Adipocyte (in vitro differentiated cells): ENCODE results near the gene METAP1D.

ENCODE experiments used
- DNase-seq: peaks from one replicate; pipeline ENCODE4 v3.0.0-alpha.2; 2015; ENCODE audit warnings: low read depth
- H3K27me3 ChIP-seq: replicated peaks from 2 replicates; pipeline ENCODE4 v1.7.0; 2013; ENCODE audit warnings: mild to moderate bottlenecking, low read length, moderate library complexity; ENCODE audit not compliant: control insufficient read depth, insufficient read depth
- H3K36me3 ChIP-seq: 2 replicates; pipeline ENCODE4 v1.7.0; 2013; ENCODE audit warnings: low read length, mild to moderate bottlenecking, moderate library complexity; ENCODE audit not compliant: control insufficient read depth, insufficient read depth, severe bottlenecking
- H3K4me1 ChIP-seq: 2 replicates; pipeline ENCODE4 v1.7.0; 2013; ENCODE audit warnings: mild to moderate bottlenecking, low read length, moderate library complexity; ENCODE audit not compliant: control insufficient read depth, insufficient read depth
- H3K4me3 ChIP-seq: 2 replicates; pipeline ENCODE4 v1.7.0; 2013; ENCODE audit warnings: mild to moderate bottlenecking, low read length, moderate library complexity
- H3K9ac ChIP-seq: 2 replicates; pipeline ENCODE4 v1.7.0; 2013; ENCODE audit warnings: mild to moderate bottlenecking, low read length, moderate library complexity
- H3K9me3 ChIP-seq: 2 replicates; pipeline ENCODE4 v1.7.0; 2013; ENCODE audit warnings: mild to moderate bottlenecking, low read length, moderate library complexity; ENCODE audit not compliant: control insufficient read depth

The METAP1D gene

DNA sequence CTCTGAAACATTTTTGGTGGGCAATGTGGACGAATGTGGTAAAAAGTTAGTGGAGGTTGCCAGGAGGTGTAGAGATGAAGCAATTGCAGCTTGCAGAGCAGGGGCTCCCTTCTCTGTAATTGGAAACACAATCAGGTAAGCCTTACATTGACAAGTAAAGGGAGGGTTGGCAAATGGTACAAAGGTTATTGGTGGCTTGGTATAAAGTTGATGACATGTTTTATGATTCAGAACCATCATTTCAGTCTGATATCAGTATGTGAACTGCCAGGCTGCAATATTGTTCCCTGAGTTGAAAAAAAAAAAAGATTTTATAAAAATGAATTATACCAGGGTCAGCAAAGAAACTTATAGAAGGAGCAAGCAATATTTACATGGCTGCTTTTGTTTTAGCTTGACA lies 71.2 kb downstream of the METAP1D start:
- Histone ChIP-seq H3K9me3 (no peaks in the 10 kb centered on the region), H3K27me3 (no peaks in the 10 kb centered on the region), H3K4me1 (no peaks in the 10 kb centered on the region), H3K9ac (no peak overlapping the region), H3K36me3 (no peaks in the 10 kb centered on the region), H3K4me3 (no peak overlapping the region)
- DNase-seq = no peak

DNA sequence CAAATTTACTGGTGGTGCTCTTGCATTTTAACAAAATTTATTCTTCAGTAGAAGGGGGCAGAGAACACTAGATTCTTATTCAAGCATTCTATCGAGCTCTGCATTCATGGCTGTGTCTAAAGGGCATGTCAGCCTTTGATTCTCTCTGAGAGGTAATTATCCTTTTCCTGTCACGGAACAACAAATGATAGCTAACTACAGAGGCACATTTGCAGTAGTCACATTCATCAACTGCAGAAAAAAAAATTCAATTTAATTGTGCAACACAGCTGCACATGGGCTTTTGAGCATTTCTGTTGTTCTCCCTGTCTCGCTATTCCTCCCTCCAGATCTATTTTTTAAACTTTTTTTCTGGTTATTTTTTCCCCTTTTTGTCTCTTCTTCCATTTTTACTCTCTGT lies 72.5 kb downstream of the METAP1D start:
- Histone ChIP-seq H3K36me3 (no peaks in the 10 kb centered on the region), H3K9ac (no peak overlapping the region), H3K4me1 (no peaks in the 10 kb centered on the region), H3K9me3 (no peaks in the 10 kb centered on the region), H3K27me3 (no peaks in the 10 kb centered on the region), H3K4me3 (no peak overlapping the region)
- no peak for DNase-seq

DNA sequence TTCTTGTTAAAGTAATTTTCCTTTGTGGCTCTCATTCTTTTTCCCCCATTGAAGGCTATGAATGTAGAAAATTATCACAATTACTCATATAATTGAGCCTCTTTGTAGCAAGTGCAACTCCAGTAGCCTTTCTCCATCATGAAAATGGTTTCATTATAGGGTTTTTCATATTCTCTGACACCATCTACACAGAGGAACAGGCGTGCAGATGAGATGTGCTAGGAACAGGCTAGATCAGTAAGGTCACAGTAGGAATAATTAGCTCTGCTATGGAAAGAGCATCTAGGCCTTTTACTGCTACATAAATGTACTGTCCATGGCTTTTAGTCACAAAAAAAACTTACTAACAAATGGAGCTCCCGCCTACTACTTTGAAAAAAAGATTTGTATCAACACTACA lies 73.0 kb downstream of the METAP1D start:
- DNase-seq = no peak
- no peak overlapping the region for H3K4me3 ChIP-seq
- no peaks in the 10 kb centered on the region for H3K36me3 ChIP-seq
- no peak overlapping the region for H3K9ac ChIP-seq
- H3K27me3 ChIP-seq = no peaks in the 10 kb centered on the region
- no peaks in the 10 kb centered on the region for H3K4me1 ChIP-seq
- H3K9me3 ChIP-seq = no peaks in the 10 kb centered on the region

DNA sequence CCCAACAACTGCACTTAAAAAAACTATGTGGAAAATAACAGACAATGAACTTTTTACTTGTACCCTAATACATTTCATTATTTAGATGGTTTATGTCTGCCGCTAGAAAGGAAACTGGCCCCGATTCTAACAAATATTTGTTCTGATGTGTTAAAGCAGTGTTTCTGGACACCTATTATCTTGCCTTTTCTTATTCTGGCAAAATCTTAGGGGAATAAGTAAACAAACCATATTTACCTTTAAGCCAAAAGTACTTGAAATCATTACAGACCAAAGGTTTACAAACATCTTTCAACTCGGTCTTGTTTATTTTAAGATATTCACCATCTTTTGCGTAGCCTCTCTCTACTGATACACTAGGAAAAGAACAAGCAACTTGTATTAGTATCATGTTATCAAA lies 73.8 kb downstream of the METAP1D start:
- no peak overlapping the region for H3K4me3 ChIP-seq
- H3K27me3 ChIP-seq = no peaks in the 10 kb centered on the region
- H3K9me3 ChIP-seq = no peaks in the 10 kb centered on the region
- no peaks in the 10 kb centered on the region for H3K4me1 ChIP-seq
- H3K36me3 ChIP-seq = no peaks in the 10 kb centered on the region
- no peak overlapping the region for H3K9ac ChIP-seq
- no peak for DNase-seq

DNA sequence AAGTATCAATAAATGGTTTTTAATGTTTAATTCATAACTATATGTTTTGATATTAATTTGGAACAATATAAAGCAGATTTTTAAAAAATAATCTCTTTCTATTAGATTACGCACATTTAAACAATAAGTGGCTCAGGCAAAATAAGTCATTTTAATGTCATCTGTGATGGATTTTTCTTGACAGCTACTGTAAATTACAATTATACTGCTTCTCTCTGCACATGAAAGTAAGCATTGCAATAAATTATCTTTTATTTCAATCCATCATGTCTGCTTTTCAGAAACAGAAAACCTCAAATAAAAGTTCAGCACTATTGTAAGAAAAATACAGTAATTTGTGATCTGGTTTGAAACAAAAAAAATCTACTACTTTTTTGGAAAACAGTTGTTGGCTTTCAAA lies 74.5 kb downstream of the METAP1D start:
- H3K9ac ChIP-seq = no peak overlapping the region
- no peaks in the 10 kb centered on the region for H3K36me3 ChIP-seq
- H3K9me3 ChIP-seq = no peaks in the 10 kb centered on the region
- no peaks in the 10 kb centered on the region for H3K4me1 ChIP-seq
- H3K4me3 ChIP-seq = no peak overlapping the region
- H3K27me3 ChIP-seq = no peaks in the 10 kb centered on the region
- DNase-seq = no peak

DNA sequence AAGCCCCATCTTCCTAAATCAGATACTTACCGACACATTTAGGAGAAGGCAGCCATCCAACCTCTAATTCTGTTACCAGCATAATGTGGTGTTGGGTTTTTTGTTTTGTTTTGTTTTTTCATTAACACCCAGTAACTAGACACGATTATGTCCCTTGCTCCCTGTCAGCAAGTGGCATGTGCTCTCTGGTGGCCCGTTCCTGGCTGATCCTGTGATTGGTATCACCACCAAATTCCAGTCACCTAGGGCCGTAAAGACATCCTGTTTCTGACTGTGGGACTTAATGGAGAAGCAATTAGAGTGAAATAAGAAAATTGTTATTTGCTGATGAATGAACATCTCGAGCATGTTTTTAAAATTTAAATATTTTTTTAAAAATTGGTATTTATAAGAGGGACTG lies 79.7 kb downstream of the METAP1D start:
- H3K4me1 ChIP-seq = peaks cover 6% of the 10 kb centered on the region
- peaks cover 40% of the 10 kb centered on the region for H3K27me3 ChIP-seq
- DNase-seq = no peak
- no peak overlapping the region for H3K4me3 ChIP-seq
- no peaks in the 10 kb centered on the region for H3K9me3 ChIP-seq
- no peaks in the 10 kb centered on the region for H3K36me3 ChIP-seq
- H3K9ac ChIP-seq = no peak overlapping the region

DNA sequence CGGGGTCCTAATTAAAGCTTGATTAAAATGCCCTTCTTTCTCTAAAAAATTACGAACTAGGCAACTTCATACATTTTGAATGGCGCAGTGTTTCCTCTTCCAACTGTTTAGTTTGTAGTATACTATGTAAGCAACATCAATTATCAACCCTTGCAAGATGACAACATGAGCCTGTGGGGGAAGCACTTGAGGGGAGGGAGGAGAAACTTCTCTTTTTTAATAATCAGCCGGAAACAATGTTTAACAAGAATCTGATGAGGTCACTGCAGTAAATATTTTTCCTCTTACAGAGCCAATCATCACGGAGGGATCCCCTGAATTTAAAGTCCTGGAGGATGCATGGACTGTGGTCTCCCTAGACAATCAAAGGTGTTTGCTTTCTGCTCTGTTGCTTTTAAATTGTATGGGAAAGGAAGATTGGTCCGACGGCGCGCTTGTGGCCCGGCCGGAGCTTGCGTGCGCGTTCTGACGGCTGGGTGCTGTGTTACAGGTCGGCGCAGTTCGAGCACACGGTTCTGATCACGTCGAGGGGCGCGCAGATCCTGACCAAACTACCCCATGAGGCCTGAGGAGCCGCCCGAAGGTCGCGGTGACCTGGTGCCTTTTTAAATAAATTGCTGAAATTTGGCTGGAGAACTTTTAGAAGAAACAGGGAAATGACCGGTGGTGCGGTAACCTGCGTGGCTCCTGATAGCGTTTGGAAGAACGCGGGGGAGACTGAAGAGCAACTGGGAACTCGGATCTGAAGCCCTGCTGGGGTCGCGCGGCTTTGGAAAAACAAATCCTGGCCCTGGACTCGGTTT lies 80.3 kb downstream of the METAP1D start:
- no peaks in the 10 kb centered on the region for H3K9me3 ChIP-seq
- no peak for DNase-seq
- no peak overlapping the region for H3K4me3 ChIP-seq
- peaks cover 6% of the 10 kb centered on the region for H3K4me1 ChIP-seq
- no peak overlapping the region for H3K9ac ChIP-seq
- H3K36me3 ChIP-seq = no peaks in the 10 kb centered on the region
- peaks cover 40% of the 10 kb centered on the region for H3K27me3 ChIP-seq

DNA sequence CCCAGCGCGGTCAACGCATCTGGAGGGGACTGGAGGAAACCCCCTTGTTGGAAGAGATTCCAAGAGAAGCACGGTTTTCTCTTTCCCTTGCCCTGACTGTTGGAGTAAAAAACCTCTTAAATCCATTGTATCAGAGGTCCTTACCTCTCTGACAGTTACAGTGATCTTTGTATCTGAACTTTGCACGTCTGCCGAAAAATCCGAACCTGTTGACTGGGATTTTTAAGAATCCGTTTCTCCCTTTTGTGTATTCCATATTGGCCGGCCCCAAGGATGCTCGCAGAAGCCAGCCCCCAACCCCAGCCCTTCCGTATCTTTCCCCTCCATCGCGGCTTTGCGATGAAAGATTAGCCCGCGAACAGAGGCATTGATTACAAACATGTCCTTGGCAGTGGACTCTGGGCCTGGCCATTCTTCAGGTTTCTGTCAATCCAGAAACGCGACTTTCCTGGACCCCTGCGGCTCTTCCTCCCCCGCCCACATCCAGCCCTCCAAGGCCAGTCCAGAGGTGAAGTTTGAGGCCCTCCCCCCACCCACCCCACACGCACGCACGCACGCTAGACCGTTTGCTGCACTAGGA lies 81.0 kb downstream of the METAP1D start:
- no peaks in the 10 kb centered on the region for H3K9me3 ChIP-seq
- DNase-seq = no peak
- H3K27me3 ChIP-seq = peaks cover 45% of the 10 kb centered on the region
- H3K9ac ChIP-seq = no peak overlapping the region
- no peak overlapping the region for H3K4me3 ChIP-seq
- H3K36me3 ChIP-seq = no peaks in the 10 kb centered on the region
- H3K4me1 ChIP-seq = peaks cover 10% of the 10 kb centered on the region

DNA sequence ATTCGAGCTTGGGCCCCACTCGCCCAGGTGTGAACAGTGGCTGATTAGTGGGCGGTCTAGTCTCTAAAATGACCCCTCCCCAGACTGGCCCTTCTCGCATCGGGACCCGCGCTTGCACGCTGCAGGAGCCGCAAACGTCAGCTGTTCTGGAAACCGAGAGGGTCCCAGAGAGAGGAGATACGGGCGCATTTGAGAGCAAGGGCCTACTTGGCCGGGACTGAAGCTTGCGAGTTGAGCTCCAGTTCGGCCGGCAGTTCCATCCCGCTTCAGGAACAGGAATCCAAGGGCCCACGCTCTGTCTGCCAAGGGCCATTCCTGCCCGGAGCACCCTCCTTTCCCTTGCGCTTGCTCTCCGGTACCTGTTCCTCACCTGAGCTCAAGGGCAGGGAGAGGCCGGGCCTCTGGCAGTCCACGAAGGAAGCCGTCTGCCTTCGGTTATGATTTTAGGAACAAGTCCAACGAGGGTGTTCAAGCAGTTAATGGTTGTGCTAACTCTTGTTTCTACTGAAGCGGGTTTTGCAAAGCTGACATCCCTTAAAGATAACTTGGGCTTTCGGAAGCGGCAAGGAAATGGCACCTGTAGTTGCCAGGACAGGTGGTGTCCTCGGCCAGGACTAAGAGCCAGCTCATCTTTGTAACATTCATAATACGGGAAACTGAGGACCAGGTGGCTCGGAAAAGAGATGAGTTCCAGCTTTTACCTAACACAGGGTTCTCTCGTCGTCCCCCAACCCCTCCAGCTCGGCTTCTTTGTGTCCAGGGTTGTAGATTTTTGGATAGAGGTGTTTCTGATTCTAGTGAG lies 81.7 kb downstream of the METAP1D start:
- no peak overlapping the region for H3K4me3 ChIP-seq
- peaks cover 52% of the 10 kb centered on the region for H3K27me3 ChIP-seq
- no peaks in the 10 kb centered on the region for H3K36me3 ChIP-seq
- H3K9ac ChIP-seq = no peak overlapping the region
- DNase-seq = no peak
- peaks cover 11% of the 10 kb centered on the region for H3K4me1 ChIP-seq
- H3K9me3 ChIP-seq = no peaks in the 10 kb centered on the region

DNA sequence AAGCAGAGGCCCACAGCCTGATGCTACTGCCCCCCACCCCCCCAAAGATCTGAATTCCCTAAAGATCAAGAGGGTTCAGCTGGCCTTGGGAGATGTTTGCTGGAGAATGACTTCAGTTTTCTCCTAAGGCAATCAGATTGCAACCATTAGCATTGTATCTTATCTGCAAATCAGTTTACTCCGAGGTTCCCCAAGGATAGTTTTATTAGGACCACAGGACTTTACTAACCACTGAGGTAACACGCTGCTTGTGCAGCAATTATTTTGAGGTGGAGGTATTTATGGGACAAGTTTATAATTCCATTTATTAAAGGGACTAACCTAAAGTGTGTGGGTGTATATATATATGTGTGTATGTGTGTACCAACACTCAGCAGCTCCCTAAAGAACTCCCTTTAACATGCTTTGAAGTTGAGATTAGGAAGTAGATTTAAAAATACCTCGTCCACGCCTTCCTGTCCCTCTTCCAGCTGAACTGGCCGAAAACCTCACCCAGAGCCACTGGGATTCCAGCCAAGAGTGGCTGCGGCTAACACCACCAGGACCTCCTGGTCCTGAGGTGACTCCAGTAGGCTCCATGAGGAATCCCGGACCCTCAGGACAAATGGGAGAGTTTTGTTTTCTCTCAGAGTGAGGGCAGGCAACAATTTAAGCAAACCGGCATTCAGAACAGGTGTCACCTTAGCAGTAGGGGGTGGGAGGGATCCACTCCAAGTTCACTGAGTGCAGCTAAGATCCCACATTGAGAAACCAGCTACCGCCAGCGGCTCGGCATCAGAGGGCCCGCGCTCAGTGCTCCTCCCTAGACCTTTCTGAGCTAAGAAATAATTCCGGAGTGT lies 82.6 kb downstream of the METAP1D start:
- peaks cover 11% of the 10 kb centered on the region for H3K4me1 ChIP-seq
- no peak overlapping the region for H3K9ac ChIP-seq
- H3K9me3 ChIP-seq = no peaks in the 10 kb centered on the region
- H3K4me3 ChIP-seq = no peak overlapping the region
- no peak for DNase-seq
- H3K27me3 ChIP-seq = peaks cover 61% of the 10 kb centered on the region
- no peaks in the 10 kb centered on the region for H3K36me3 ChIP-seq
